ENCODE data around the gene TTC28. TPM values are rescaled to one million over a fixed set of nuclear protein-coding genes. Genes with fewer than 3 reads are reported as not detected.

TTC28 gene
- total RNA-seq, 1 experiment from 2014 or later, result not detected

DNA sequence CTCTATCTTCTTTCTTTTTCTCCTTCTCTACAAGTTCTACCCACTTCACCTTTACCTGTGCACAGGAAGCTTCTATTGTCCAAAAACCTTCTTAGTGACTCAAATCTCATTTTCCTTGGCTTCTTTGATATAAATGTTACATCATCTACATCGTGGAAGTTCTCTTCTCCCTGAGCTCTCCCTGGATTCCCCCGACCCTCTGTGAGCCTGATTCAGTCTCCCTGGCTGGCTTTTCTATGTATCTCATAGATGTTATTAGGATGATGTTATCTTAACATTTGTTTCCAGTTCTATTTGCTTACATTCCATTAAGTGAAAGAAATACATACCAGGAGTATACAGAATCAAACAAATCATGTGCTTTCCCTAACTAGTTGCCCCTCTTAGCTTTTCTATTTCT lies 524.8 kb downstream of the TTC28 start:
- CTCF ChIA-PET, result no interaction called here

DNA sequence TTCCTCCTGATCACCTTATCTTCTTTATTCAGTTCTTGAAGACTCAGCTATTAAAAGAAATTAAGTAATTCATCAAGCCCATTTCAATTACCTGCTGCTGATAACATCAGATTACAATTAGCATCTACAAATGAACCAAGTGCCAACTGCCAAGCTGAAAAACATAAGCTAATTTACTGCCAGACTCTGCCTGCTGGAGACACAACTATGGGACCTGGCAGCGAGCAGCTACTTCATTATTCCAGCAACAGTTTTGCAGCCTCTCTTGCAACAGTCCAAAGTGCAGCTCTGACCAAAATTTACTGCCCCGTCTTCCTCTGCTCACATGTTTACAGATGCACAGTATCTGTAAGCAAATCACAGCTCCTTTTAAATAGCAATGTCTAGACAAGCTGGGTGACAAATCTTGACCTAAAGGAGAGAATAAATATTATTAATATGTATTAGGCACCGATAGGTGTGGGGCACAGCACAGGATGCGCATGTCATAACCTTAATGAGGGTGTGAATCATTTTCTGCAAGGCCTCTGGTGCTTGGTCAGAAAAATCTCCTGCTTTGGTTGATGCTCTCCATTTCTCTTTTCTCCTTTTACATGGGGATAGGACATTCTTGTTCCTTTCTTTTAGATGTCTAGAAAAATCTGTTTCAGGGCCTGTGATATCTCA lies 528.4 kb downstream of the TTC28 start:
- no peak overlapping the region for H3K27ac Mint-ChIP-seq (ENCODE audit: low read depth, unreplicated experiment)
- intact Hi-C loops (cut with micrococcal nuclease), result no loop called here
- H3K27me3 Mint-ChIP-seq (ENCODE audit: insufficient read depth, unreplicated experiment), result peaks cover 20% of the 10 kb centered on the region
- no peak overlapping the region for H3K4me3 Mint-ChIP-seq (ENCODE audit: unreplicated experiment)
- no peaks in the 10 kb centered on the region for H3K36me3 Mint-ChIP-seq (ENCODE audit: insufficient read depth, unreplicated experiment)
- ChIA-PET POLR2A (interaction anchor here (0.6 kb wide), 1 partner anchor 290 kb away, joined by 3 read pairs; no protein-coding TSS in a partner anchor), CTCF (interaction anchor here (0.6 kb wide), 1 partner anchor 24 kb away, joined by 4 read pairs; no protein-coding TSS in a partner anchor)
- H3K9me3 Mint-ChIP-seq (ENCODE audit: unreplicated experiment), result no peaks in the 10 kb centered on the region
- DNase-seq (ENCODE audit: unreplicated experiment), result no peak
- TF ChIP-seq, protein P1, sequence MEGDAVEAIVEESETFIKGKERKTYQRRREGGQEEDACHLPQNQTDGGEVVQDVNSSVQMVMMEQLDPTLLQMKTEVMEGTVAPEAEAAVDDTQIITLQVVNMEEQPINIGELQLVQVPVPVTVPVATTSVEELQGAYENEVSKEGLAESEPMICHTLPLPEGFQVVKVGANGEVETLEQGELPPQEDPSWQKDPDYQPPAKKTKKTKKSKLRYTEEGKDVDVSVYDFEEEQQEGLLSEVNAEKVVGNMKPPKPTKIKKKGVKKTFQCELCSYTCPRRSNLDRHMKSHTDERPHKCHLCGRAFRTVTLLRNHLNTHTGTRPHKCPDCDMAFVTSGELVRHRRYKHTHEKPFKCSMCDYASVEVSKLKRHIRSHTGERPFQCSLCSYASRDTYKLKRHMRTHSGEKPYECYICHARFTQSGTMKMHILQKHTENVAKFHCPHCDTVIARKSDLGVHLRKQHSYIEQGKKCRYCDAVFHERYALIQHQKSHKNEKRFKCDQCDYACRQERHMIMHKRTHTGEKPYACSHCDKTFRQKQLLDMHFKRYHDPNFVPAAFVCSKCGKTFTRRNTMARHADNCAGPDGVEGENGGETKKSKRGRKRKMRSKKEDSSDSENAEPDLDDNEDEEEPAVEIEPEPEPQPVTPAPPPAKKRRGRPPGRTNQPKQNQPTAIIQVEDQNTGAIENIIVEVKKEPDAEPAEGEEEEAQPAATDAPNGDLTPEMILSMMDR (IDR thresholded peaks at IDR 0.05; ENCODE audit: unreplicated experiment), result no peak
- BruUV-seq (replicated peaks), result no TSS peak
- H3K4me1 Mint-ChIP-seq (ENCODE audit: insufficient read depth, unreplicated experiment), result no peaks in the 10 kb centered on the region

More for the DNA sequence above, 524.8 kb downstream of the TTC28 start:
- no peak for DNase-seq (ENCODE audit: unreplicated experiment)
- peaks cover 24% of the 10 kb centered on the region for H3K27me3 Mint-ChIP-seq (ENCODE audit: insufficient read depth, unreplicated experiment)
- TF ChIP-seq, protein P1 (IDR thresholded peaks at IDR 0.05; ENCODE audit: unreplicated experiment), result no peak
- no peaks in the 10 kb centered on the region for H3K9me3 Mint-ChIP-seq (ENCODE audit: unreplicated experiment)
- intact Hi-C loops (cut with micrococcal nuclease), result no loop called here
- no peak overlapping the region for H3K4me3 Mint-ChIP-seq (ENCODE audit: unreplicated experiment)
- POLR2A ChIA-PET, result interaction anchor here (0.7 kb wide), 1 partner anchor 70 kb away, joined by 3 read pairs; no protein-coding TSS in a partner anchor
- H3K27ac Mint-ChIP-seq (ENCODE audit: low read depth, unreplicated experiment), result no peak overlapping the region
- H3K4me1 Mint-ChIP-seq (ENCODE audit: insufficient read depth, unreplicated experiment), result no peaks in the 10 kb centered on the region
- BruUV-seq (replicated peaks), result no TSS peak
- no peaks in the 10 kb centered on the region for H3K36me3 Mint-ChIP-seq (ENCODE audit: insufficient read depth, unreplicated experiment)

DNA sequence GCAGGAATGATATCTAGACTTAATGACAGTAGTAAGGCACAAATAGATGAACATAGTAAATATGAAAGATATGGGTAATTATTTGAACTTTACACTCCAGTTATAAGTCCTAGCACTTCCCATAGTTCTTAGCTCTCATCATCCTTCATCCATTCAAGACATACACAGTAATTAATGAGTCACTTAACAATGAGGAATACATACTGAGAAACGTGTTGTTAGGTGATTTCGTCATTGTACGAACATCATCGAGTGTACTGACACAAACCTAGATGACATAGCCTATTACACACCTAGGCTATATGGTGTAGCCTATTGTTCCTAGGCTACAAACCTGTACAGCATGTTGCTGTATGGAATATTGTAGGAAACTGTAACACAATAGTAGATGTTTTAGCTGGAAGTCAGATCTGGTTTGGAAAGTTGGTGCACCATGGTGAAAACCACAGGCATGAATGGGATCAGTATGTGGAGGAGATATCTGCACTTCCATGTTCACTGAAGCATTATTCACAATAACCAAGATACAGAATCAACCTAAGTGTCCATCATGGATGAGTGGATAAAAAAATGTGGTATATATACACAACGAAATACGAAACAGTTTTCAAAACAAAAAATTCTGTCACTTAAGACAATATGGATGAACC lies 530.7 kb downstream of the TTC28 start:
- Mint-ChIP-seq H3K4me3 (ENCODE audit: unreplicated experiment) (no peak overlapping the region), H3K27ac (ENCODE audit: low read depth, unreplicated experiment) (no peak overlapping the region), H3K4me1 (ENCODE audit: insufficient read depth, unreplicated experiment) (no peaks in the 10 kb centered on the region), H3K36me3 (ENCODE audit: insufficient read depth, unreplicated experiment) (no peaks in the 10 kb centered on the region), H3K9me3 (ENCODE audit: unreplicated experiment) (no peaks in the 10 kb centered on the region), H3K27me3 (ENCODE audit: insufficient read depth, unreplicated experiment) (peaks cover 25% of the 10 kb centered on the region)
- DNase-seq (ENCODE audit: unreplicated experiment), result peak; percentile 38
- ChIA-PET CTCF (no interaction called here), POLR2A (no interaction called here)
- BruUV-seq (replicated peaks), result no TSS peak
- TF ChIP-seq, protein P1 (IDR thresholded peaks at IDR 0.05; ENCODE audit: unreplicated experiment), result no peak
- intact Hi-C loops (cut with micrococcal nuclease), result no loop called here

DNA sequence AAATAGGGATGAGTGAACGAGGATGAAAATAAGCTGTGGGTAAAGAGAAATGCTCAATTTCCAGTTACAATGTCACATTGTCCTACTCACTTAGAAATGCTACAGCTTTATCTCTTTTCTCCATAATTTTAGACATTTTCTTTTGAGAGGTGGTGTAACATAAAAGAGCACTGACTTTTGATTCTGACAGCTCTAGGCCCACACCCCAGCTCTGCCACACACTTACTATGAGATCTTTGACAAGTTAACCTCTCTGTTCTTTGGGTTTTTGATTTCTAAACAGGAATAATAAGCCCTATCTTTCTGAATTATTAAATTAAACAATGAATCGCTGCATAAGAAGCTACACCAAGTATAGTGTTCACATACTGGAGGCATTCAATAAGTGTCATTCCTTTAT lies 532.2 kb downstream of the TTC28 start:
- Mint-ChIP-seq H3K36me3 (ENCODE audit: insufficient read depth, unreplicated experiment) (no peaks in the 10 kb centered on the region), H3K4me3 (ENCODE audit: unreplicated experiment) (no peak overlapping the region), H3K27ac (ENCODE audit: low read depth, unreplicated experiment) (no peak overlapping the region), H3K9me3 (ENCODE audit: unreplicated experiment) (no peaks in the 10 kb centered on the region), H3K4me1 (ENCODE audit: insufficient read depth, unreplicated experiment) (peaks cover 2% of the 10 kb centered on the region), H3K27me3 (ENCODE audit: insufficient read depth, unreplicated experiment) (peaks cover 40% of the 10 kb centered on the region)
- intact Hi-C loops (cut with micrococcal nuclease), result no loop called here
- no TSS peak for BruUV-seq (replicated peaks)
- DNase-seq (ENCODE audit: unreplicated experiment), result no peak
- ChIA-PET CTCF (interaction anchor here (0.6 to 0.9 kb wide), 2 partner anchors 42 to 1452 kb away, joined by 3 to 4 read pairs; no protein-coding TSS in a partner anchor), POLR2A (interaction anchor here (0.6 kb wide), 1 partner anchor 54 kb away, joined by 3 read pairs; no protein-coding TSS in a partner anchor)
- TF ChIP-seq, protein P1 (IDR thresholded peaks at IDR 0.05; ENCODE audit: unreplicated experiment), result no peak
